ENCODE measurements around the gene SELENOK.
"Not testable (repeated sequence)": the region's sequence is repeated elsewhere in the genome, so short reads cannot be mapped to it uniquely, and the experiment has no call there.

The SELENOK gene

DNA sequence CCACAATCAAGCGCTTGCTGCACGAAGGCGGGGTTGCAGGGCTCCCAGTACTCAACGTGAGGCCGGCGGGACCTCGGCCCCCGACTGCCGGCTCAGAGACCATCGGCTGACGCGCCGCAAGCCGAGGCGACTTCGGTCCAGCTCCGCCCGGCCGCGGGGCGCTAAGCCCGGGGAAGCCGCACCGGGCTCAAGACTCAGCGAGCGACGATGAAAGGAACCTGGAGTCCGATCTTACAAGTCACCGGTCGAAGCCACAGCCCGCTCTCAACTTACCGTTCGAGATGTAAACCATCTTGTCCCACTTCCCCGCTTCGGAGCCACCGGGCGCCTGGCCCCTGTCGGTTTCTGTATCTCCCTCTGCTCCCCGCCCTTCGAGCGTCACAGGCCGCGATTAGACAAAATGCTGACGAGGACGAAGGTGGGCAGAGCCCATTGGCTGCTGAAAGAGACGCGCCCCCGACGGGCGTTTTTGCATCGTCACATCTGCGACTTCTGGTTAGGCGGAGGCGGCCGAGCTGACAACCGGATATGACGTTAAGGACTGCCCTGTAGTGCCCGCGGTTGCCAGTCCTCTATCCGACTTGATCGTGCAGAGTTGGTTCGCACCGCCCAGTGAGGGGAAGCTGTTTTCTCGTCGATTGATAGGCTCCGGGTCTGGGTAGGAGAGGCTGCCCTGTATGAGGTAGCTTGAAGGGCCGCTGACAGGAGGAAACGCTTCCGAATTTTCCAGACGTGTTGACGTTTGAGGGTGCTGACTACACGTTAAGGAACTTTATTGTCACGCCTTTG is at the start of gene SELENOK:
Gene SELENOK, minus strand, starts transcription at position 363 of the 789 bp plus-strand sequence.
- peak; percentile 98 for FAIRE-seq

DNA sequence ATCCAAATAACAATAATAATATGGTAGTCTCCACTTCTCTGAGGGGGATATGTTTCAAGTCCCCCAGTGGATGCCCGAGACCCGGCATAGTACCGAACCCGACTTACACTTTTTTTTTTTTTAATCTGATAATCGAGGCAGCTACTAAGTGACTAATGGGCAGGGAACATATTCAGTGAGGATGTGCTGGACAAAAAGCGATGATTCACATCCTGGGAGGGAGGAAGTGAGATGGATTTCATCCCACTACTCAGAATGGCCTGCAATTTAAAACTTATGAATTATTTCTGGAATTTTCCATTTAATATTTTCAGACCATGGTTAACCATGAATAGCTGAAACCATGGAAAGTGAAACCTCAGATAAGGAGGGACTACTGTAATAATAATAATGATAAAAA is 49.5 kb upstream of the SELENOK start:
- FAIRE-seq = no peak

GRCh38 chr3:53940623-53941022 is 49.0 kb upstream of the SELENOK start:
- no peak for FAIRE-seq

- FAIRE-seq = no peak
Measured at GRCh38 chr3:53939813-53940212, 48.2 kb upstream of the SELENOK start.

- FAIRE-seq = no peak
Measured at GRCh38 chr3:53939086-53939582, 47.5 kb upstream of the SELENOK start.

- peak; percentile 66 for FAIRE-seq
Measured at GRCh38 chr3:53938645-53939044, 47.0 kb upstream of the SELENOK start.

DNA sequence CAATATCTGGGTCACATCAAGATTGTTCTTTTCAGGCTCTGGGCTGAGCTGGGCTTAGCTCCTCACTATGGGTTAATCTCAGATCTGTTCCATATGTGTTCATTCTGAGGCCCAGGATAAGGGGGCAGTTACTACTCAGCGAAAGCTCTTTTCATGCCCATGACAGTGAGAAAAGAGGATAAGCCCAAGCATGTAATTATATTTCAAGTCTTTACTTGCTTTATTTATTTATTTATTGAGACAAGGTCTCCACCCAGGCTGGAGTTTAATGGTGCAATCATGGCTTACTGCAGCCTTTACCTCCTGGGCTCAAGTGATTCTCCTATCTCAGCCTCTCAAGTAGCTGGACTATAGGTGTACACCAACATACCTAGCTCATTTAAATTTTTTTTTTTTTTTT is 44.7 kb upstream of the SELENOK start:
- no peak for FAIRE-seq

DNA sequence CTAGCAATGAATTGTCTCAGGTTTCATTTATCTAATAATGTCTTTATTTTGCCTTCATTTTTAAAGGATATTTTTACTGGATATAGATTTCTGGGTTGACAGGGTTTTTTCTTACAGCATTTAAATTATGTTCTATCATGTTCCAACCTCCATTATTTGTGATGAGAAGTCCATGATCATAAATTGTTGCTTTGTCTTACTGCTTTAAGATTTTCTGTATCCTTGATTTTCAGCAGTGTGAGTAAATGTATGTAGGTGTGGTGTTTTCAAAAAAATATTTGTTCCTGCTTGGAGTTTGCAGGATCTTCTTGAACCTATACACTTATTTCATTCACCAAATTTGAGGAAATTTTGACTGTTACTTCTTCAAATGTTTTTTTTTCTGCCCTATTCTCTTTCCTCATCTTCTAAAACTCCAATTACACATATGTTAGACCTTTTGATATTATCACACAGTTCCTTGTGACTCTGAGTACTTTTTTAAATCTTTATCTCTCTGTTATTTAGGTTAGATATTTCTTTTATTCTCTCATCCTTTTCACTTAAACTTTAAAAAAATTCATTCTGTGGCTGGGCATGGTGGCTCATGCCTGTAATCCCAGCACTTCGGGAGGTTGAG is 43.7 kb upstream of the SELENOK start:
- no peak for FAIRE-seq

DNA sequence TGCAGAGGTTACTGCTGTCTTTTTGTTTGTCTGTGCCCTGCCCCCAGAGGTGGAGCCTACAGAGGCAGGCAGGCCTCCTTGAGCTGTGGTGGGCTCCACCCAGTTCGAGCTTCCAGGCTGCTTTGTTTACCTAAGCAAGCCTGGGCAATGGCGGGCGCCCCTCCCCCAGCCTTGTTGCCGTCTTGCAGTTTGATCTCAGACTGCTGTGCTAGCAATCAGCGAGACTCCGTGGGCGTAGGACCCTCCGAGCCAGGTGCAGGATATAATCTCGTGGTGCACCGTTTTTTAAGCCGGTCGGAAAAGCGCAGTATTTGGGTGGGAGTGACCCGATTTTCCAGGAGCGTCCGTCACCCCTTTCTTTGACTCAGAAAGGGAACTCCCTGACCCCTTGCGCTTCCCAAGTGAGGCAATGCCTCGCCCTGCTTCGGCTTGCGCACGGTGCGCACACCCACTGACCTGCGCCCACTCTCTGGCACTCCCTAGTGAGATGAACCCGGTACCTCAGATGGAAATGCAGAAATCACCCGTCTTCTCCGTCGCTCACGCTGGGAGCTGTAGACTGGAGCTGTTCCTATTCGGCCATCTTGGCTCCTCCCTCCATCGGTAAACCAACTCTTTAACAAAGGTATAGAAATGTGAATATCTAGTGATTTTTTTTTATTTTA is 35.7 kb upstream of the SELENOK start:
- FAIRE-seq = not testable (repeated sequence)

DNA sequence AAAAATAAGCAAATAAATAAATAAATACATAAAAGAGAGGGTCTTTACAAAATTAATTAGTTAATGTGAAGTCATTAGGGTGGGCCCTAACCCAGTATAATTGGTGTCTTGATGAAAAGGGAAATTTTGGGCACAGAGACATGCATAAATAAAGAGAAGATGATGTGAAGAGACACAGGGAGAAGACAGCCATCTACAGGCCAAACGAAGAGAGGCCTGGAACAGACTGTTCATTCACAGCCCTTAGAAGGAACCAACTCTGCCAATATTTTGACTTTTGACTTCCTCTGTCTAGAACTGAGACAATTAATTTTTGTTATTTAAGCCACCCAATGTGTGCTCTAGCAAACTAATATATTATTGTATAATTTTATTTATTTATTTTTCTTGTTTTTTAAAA is 29.6 kb upstream of the SELENOK start:
- no peak for FAIRE-seq

GRCh38 chr3:53919741-53920140 is 28.1 kb upstream of the SELENOK start:
- FAIRE-seq = no peak

DNA sequence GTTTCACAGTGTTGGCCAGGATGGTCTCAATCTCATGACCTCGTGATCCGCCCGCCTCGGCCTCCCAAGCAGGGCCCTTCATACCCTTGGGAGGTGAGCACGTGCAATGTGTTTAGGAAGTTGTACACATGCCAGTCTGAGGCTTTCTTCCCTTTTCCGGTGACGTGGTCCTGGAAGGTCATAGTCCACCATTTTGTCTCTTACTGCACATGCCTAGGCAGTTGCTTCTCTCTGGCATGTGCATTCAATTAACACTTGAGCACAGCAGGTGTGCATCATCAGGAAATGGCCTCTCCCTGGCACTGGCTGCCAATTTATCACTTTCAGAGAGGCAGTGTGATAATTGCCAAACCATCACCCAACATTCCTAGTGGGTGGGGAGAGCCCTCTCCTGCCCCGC is 21.7 kb upstream of the SELENOK start:
- no peak for FAIRE-seq

DNA sequence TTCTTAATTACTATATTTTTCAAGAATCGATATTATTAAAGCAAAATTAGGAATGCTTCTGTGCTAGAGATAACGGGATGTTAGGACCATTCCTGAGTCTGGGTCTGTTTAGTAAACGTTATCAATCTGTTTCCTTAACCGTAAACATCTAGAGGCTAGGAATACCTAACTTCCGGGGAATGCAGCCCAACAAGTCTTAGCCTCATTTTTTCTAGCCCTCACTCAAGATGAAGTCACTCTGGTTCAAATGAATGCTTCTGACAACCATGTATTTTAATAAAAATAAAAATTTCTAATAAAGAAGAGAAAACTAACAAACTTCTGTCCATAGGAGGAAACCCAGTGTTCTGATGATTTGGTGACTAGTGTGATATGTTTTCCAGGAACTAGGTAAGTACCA is 11.1 kb upstream of the SELENOK start:
- no peak for FAIRE-seq

DNA sequence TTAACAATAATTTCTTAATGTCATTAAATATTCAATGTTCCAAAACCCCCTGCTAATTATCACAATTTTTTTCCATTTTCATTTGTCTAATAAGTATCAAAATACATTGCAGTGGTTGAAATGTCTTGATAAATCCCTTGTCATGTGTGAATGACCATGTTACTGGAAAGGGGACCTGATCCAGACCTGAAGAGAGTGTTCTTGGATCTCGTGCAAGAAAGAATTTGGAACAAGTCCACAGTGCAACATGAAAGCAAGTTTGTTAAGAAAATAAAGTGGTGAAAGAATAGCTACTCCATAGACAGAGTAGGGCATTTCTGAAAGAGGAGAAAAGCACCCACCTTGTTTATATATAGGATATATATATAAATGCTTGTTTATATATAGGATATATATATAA is 10.4 kb upstream of the SELENOK start:
- FAIRE-seq = no peak

GRCh38 chr3:53900666-53901331 is 9.1 kb upstream of the SELENOK start:
- FAIRE-seq = no peak

- FAIRE-seq = no peak
Measured at GRCh38 chr3:53899750-53900149, 8.1 kb upstream of the SELENOK start.

DNA sequence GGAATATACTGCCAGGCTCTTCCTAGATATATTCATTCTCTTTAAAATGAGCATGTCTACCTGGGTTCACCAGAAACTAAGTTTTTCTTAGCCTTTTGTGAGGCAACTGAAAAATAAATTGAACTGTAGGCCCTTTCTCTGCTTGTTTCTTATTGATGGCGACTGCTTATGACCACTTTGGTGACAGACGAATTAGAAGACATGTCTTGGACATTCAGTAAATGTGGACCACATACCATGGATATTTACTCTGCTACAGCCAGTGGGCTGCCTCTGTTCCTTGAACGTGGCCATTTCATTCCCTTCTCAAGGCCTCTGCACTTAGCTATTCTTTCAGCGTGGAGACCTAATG is 603 bp upstream of the SELENOK start:
- no peak for FAIRE-seq

DNA sequence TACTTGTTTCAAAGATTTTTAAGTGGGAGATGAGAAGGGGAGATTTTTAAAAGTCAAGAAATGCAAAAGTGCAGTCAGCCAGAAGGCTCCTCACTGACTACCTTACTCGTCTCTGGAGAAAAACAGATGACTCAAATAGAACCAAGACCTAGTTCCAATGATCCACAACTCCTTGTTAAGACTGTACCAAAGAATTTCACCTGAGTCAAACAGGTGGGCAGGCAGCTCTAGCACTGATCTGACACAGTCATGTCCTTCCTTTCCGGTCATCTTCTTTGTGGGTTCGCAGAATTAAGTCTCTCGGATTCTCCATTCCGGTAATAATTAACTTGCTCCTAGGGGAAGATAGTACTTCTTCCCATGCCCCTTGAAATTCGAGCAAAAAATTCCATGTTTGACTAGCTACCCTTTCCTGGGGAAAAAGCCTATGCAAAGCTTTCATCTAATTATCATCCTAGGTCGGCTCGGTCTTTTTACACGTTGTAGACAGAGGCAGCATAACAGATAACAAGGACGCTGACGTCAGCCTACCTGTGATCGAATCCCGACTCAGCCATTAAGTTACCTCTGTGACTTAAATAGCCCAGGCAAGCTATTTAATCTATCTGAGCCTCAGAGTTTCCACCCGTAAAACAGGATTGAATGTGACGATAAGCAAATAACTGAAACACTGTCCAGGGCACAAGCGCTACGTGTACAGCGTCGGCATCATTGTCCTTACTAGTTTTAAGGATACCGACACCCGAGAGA is 758 bp downstream of the SELENOK start:
- no peak for FAIRE-seq

GRCh38 chr3:53888232-53888631 is 3.4 kb downstream of the SELENOK start:
- no peak for FAIRE-seq

DNA sequence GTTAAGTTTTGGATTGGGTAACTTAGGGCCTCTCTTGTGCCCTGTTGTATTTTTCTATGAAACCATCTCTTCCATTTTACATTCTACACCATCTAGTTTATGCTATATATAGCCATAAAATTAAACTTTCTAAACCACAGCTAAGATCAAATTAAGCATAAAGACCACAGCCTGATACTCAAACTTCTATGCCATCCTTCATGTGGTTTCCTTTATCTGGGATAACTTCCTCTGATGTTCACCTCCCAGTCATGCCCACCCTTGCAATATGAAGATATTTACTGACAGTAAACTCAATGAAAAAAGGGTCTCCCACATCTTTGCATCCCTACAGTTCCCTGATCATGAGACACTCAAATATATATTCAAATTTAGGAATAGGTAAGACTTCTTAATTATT is 4.2 kb downstream of the SELENOK start:
- FAIRE-seq = no peak

- no peak for FAIRE-seq
Measured at GRCh38 chr3:53885239-53885638, 6.4 kb downstream of the SELENOK start.

GRCh38 chr3:53884623-53885022 is 7.0 kb downstream of the SELENOK start:
- no peak for FAIRE-seq

DNA sequence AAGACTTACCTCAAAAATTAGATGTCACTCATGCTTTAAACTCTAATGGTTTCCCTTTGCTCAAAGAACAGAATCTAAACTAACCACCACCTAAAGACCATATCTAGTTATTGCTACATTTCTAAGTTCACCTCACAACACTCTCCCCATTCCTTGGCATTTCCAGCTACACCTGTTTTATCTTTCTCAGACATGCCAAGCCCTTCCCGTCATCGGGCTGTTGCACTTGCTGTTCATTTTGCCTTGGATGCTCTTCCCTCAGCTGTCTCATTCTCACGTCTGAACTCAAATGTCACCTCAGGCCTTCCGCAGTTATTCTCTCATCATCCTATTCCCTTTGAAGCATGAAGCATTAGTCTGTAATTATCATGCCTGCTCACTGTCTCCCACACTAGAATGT is 8.7 kb downstream of the SELENOK start:
- no peak for FAIRE-seq

Measured in TTC549 (cell line).